ENCODE data around the gene ENO2. TPM values are rescaled to one million over a fixed set of nuclear protein-coding genes. Genes with fewer than 3 reads are reported as not detected.

Gene ENO2
- total RNA-seq, 1 donor from 2014 or later, result 32.2 TPM

DNA sequence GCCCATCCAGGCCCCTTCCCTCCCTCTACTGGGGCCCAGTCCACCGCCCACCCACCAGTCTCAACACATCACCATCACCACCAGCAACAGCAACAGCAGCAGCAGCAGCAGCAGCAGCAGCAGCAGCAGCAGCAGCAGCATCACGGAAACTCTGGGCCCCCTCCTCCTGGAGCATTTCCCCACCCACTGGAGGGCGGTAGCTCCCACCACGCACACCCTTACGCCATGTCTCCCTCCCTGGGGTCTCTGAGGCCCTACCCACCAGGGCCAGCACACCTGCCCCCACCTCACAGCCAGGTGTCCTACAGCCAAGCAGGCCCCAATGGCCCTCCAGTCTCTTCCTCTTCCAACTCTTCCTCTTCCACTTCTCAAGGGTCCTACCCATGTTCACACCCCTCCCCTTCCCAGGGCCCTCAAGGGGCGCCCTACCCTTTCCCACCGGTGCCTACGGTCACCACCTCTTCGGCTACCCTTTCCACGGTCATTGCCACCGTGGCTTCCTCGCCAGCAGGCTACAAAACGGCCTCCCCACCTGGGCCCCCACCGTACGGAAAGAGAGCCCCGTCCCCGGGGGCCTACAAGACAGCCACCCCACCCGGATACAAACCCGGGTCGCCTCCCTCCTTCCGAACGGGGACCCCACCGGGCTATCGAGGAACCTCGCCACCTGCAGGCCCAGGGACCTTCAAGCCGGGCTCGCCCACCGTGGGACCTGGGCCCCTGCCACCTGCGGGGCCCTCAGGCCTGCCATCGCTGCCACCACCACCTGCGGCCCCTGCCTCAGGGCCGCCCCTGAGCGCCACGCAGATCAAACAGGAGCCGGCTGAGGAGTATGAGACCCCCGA is 22.5 kb downstream of the ENO2 start:
- peaks cover 28% of the 10 kb centered on the region for H3K4me1 Mint-ChIP-seq (ENCODE audit: unreplicated experiment)
- peaks cover 50% of the 10 kb centered on the region for H3K36me3 Mint-ChIP-seq
- DNase-seq (ENCODE audit: extremely low spot score, unreplicated experiment), result no peak
- peak overlapping the region; percentile 94 for H3K27ac Mint-ChIP-seq
- TF ChIP-seq, protein P1, sequence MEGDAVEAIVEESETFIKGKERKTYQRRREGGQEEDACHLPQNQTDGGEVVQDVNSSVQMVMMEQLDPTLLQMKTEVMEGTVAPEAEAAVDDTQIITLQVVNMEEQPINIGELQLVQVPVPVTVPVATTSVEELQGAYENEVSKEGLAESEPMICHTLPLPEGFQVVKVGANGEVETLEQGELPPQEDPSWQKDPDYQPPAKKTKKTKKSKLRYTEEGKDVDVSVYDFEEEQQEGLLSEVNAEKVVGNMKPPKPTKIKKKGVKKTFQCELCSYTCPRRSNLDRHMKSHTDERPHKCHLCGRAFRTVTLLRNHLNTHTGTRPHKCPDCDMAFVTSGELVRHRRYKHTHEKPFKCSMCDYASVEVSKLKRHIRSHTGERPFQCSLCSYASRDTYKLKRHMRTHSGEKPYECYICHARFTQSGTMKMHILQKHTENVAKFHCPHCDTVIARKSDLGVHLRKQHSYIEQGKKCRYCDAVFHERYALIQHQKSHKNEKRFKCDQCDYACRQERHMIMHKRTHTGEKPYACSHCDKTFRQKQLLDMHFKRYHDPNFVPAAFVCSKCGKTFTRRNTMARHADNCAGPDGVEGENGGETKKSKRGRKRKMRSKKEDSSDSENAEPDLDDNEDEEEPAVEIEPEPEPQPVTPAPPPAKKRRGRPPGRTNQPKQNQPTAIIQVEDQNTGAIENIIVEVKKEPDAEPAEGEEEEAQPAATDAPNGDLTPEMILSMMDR (conservative IDR thresholded peaks at IDR 0.05), result no peak
- H3K9me3 Mint-ChIP-seq, result no peaks in the 10 kb centered on the region
- peak overlapping the region; percentile 90 for H3K4me3 Mint-ChIP-seq
- no peaks in the 10 kb centered on the region for H3K27me3 Mint-ChIP-seq

- Mint-ChIP-seq H3K27me3 (no peaks in the 10 kb centered on the region), H3K27ac (peak overlapping the region; percentile 94), H3K4me3 (peak overlapping the region; percentile 90), H3K9me3 (no peaks in the 10 kb centered on the region), H3K4me1 (ENCODE audit: unreplicated experiment) (peaks cover 25% of the 10 kb centered on the region), H3K36me3 (peaks cover 46% of the 10 kb centered on the region)
- TF ChIP-seq, protein P1 (conservative IDR thresholded peaks at IDR 0.05), result peak; percentile 95
- peak; percentile 94 for DNase-seq (ENCODE audit: extremely low spot score, unreplicated experiment)
Observed at GRCh38 chr12:6937481-6938352, 23.3 kb downstream of the ENO2 start.

DNA sequence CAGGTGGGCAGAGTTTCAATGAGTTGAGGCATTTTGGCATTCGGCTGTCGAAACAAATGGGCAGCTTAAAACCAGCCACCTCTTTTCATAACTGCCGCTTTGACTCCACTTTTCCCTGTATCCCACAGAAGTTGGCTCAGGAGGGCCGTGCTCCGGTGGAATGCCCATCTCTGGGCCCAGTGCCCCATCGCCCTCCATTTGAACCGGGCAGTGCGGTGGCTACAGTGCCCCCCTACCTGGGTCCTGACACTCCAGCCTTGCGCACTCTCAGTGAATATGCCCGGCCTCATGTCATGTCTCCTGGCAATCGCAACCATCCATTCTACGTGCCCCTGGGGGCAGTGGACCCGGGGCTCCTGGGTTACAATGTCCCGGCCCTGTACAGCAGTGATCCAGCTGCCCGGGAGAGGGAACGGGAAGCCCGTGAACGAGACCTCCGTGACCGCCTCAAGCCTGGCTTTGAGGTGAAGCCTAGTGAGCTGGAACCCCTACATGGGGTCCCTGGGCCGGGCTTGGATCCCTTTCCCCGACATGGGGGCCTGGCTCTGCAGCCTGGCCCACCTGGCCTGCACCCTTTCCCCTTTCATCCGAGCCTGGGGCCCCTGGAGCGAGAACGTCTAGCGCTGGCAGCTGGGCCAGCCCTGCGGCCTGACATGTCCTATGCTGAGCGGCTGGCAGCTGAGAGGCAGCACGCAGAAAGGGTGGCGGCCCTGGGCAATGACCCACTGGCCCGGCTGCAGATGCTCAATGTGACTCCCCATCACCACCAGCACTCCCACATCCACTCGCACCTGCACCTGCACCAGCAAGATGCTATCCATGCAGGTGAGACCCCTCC is 24.2 kb downstream of the ENO2 start:
- H3K4me3 Mint-ChIP-seq, result peak overlapping the region; percentile 90
- H3K9me3 Mint-ChIP-seq, result no peaks in the 10 kb centered on the region
- TF ChIP-seq, protein P1 (conservative IDR thresholded peaks at IDR 0.05), result peak; percentile 7
- H3K27ac Mint-ChIP-seq, result peak overlapping the region; percentile 94
- H3K36me3 Mint-ChIP-seq, result peaks cover 44% of the 10 kb centered on the region
- H3K27me3 Mint-ChIP-seq, result peaks cover 2% of the 10 kb centered on the region
- DNase-seq (ENCODE audit: extremely low spot score, unreplicated experiment), result no peak
- H3K4me1 Mint-ChIP-seq (ENCODE audit: unreplicated experiment), result peaks cover 22% of the 10 kb centered on the region

GRCh38 chr12:6939191-6939540 is 24.8 kb downstream of the ENO2 start:
- Mint-ChIP-seq H3K36me3 (peaks cover 39% of the 10 kb centered on the region), H3K27ac (peak overlapping the region; percentile 82), H3K4me1 (ENCODE audit: unreplicated experiment) (peaks cover 18% of the 10 kb centered on the region), H3K27me3 (peaks cover 5% of the 10 kb centered on the region), H3K9me3 (no peaks in the 10 kb centered on the region), H3K4me3 (peak overlapping the region; percentile 78)
- no peak for DNase-seq (ENCODE audit: extremely low spot score, unreplicated experiment)
- TF ChIP-seq, protein P1 (conservative IDR thresholded peaks at IDR 0.05), result no peak

DNA sequence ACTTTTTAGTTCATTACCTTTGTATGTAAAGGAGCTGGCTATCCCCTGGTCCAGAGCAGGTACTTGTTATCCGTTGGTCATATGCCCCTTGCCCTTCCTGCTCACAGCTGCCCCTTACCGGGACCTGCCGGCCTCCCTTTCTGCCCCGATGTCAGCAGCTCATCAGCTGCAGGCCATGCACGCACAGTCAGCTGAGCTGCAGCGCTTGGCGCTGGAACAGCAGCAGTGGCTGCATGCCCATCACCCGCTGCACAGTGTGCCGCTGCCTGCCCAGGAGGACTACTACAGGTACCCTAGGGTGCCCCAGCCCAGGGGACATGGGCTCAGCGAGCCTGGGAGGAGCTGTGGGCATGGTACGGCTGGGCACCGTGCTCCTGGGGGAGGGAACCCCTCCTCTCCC is 26.9 kb downstream of the ENO2 start:
- DNase-seq (ENCODE audit: extremely low spot score, unreplicated experiment), result no peak
- peak overlapping the region; percentile 76 for H3K27ac Mint-ChIP-seq
- peak overlapping the region; percentile 26 for H3K4me3 Mint-ChIP-seq
- peaks cover 25% of the 10 kb centered on the region for H3K36me3 Mint-ChIP-seq
- peaks cover 9% of the 10 kb centered on the region for H3K27me3 Mint-ChIP-seq
- TF ChIP-seq, protein P1 (conservative IDR thresholded peaks at IDR 0.05), result no peak
- H3K9me3 Mint-ChIP-seq, result no peaks in the 10 kb centered on the region
- peaks cover 18% of the 10 kb centered on the region for H3K4me1 Mint-ChIP-seq (ENCODE audit: unreplicated experiment)
